ENCODE data around the gene KCTD14.

DNA sequence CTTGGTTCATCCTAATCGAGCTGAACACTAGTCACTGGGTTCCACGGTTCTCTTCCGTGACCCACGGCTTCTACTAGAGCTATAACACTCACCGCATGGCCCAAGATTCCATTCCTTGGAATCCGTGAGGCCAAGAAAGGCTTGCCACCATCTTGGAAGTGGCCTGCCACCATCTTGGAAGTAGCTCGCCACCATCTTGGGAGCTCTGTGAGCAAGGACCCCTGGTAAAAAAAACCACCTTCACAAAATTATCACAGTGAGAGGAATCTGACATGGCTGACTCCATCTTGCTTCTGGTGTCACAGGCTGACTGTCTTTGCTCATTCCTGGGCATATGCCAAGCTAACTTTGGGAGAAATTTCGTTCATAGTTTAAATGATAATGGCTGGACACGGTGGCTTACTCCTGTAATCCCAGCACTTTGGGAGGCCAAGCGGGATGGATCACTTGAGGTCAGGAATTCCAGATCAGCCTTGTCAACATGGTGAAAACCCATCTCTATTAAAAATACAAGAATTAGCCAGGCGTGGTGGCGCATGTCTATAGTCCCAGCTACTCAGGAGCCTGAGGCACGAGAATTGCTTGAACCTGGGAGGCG, 18.9 kb upstream of the KCTD14 start:
- TF ChIP-seq, protein P1, sequence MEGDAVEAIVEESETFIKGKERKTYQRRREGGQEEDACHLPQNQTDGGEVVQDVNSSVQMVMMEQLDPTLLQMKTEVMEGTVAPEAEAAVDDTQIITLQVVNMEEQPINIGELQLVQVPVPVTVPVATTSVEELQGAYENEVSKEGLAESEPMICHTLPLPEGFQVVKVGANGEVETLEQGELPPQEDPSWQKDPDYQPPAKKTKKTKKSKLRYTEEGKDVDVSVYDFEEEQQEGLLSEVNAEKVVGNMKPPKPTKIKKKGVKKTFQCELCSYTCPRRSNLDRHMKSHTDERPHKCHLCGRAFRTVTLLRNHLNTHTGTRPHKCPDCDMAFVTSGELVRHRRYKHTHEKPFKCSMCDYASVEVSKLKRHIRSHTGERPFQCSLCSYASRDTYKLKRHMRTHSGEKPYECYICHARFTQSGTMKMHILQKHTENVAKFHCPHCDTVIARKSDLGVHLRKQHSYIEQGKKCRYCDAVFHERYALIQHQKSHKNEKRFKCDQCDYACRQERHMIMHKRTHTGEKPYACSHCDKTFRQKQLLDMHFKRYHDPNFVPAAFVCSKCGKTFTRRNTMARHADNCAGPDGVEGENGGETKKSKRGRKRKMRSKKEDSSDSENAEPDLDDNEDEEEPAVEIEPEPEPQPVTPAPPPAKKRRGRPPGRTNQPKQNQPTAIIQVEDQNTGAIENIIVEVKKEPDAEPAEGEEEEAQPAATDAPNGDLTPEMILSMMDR (IDR thresholded peaks at IDR 0.05): no peak
- no peak for TF ChIP-seq POLR2A (IDR thresholded peaks at IDR 0.05)
